NCI-H69 (cell line): ENCODE measurements around the gene EIF2B1.

Experiments
- DNase-seq: peaks from one replicate; lab custom pipeline; 2025; lab: John Stamatoyannopoulos, UW

Gene EIF2B1

GRCh38 chr12:123633379-123634141 is at the start of gene EIF2B1, which contains the start of gene GTF2H3:
EIF2B1 (minus strand) TSS chr12:123633686; CDS start chr12:123633557, 129 bp downstream.
GTF2H3 (plus strand) TSS chr12:123633829; CDS start chr12:123633860, 31 bp downstream.
- peak; percentile 99 for DNase-seq

- no peak for DNase-seq
Measured at GRCh38 chr12:123681605-123682004, 48.1 kb upstream of the EIF2B1 start.

- DNase-seq, result no peak
Measured at GRCh38 chr12:123678981-123679380, 45.5 kb upstream of the EIF2B1 start.

GRCh38 chr12:123676616-123677320 is 43.3 kb upstream of the EIF2B1 start:
- no peak for DNase-seq

- DNase-seq, result no peak
Measured at GRCh38 chr12:123675436-123675835, 42.0 kb upstream of the EIF2B1 start.

- no peak for DNase-seq
Measured at GRCh38 chr12:123671876-123672275, 38.4 kb upstream of the EIF2B1 start.

- peak; percentile 97 for DNase-seq
Measured at GRCh38 chr12:123670882-123671728, 37.6 kb upstream of the EIF2B1 start, which contains the start of gene TCTN2. TCTN2 (plus strand) TSS chr12:123671113; CDS start chr12:123671241, 128 bp downstream.

- DNase-seq, result no peak
Measured at GRCh38 chr12:123667771-123668170, 34.3 kb upstream of the EIF2B1 start.

GRCh38 chr12:123659996-123660727 is 26.7 kb upstream of the EIF2B1 start:
- DNase-seq, result no peak

GRCh38 chr12:123657211-123657610 is 23.7 kb upstream of the EIF2B1 start:
- DNase-seq, result no peak

GRCh38 chr12:123656392-123656791 is 22.9 kb upstream of the EIF2B1 start:
- no peak for DNase-seq

- no peak for DNase-seq
Measured at GRCh38 chr12:123655420-123655819, 21.9 kb upstream of the EIF2B1 start.

GRCh38 chr12:123654129-123654701 is 20.7 kb upstream of the EIF2B1 start:
- no peak for DNase-seq

- DNase-seq, result no peak
Measured at GRCh38 chr12:123648401-123648800, 14.9 kb upstream of the EIF2B1 start.

GRCh38 chr12:123645878-123646277 is 12.4 kb upstream of the EIF2B1 start:
- no peak for DNase-seq

- no peak for DNase-seq
Measured at GRCh38 chr12:123645380-123645779, 11.9 kb upstream of the EIF2B1 start.

GRCh38 chr12:123643911-123644310 is 10.4 kb upstream of the EIF2B1 start:
- no peak for DNase-seq

GRCh38 chr12:123634142-123634561 is 666 bp upstream of the EIF2B1 start:
- DNase-seq, result peak; percentile 10

- no peak for DNase-seq
Measured at GRCh38 chr12:123621619-123622530, 11.6 kb downstream of the EIF2B1 start.

- no peak for DNase-seq
Measured at GRCh38 chr12:123621101-123621500, 12.4 kb downstream of the EIF2B1 start.
